IPS-15b (cell line): ENCODE measurements around the gene MEX3A.
"Not testable (repeated sequence)": the region's sequence is repeated elsewhere in the genome, so short reads cannot be mapped to it uniquely, and the experiment has no call there.

Source experiments
- H3K27me3 ChIP-seq: one replicate; pipeline ENCODE4 v1.6.1; 2013; ENCODE audit warnings: low read length; ENCODE audit not compliant: control insufficient read depth, insufficient read depth
- H3K36me3 ChIP-seq: one replicate; pipeline ENCODE4 v1.6.1; 2013; ENCODE audit warnings: low read length; ENCODE audit not compliant: control insufficient read depth, insufficient read depth
- H3K4me1 ChIP-seq: one replicate; pipeline ENCODE4 v1.6.1; 2013; ENCODE audit warnings: mild to moderate bottlenecking, low read length; ENCODE audit not compliant: control insufficient read depth, insufficient read depth
- H3K4me3 ChIP-seq: one replicate; pipeline ENCODE4 v1.5.1; 2013; ENCODE audit warnings: low read depth, low read length
- H3K9ac ChIP-seq: one replicate; pipeline ENCODE4 v1.6.1; 2013; ENCODE audit warnings: low read depth, mild to moderate bottlenecking, low read length
- H3K9me3 ChIP-seq: one replicate; pipeline ENCODE4 v1.6.1; 2013; ENCODE audit warnings: mild to moderate bottlenecking, low read length; ENCODE audit not compliant: control insufficient read depth, insufficient read depth

MEX3A gene

DNA sequence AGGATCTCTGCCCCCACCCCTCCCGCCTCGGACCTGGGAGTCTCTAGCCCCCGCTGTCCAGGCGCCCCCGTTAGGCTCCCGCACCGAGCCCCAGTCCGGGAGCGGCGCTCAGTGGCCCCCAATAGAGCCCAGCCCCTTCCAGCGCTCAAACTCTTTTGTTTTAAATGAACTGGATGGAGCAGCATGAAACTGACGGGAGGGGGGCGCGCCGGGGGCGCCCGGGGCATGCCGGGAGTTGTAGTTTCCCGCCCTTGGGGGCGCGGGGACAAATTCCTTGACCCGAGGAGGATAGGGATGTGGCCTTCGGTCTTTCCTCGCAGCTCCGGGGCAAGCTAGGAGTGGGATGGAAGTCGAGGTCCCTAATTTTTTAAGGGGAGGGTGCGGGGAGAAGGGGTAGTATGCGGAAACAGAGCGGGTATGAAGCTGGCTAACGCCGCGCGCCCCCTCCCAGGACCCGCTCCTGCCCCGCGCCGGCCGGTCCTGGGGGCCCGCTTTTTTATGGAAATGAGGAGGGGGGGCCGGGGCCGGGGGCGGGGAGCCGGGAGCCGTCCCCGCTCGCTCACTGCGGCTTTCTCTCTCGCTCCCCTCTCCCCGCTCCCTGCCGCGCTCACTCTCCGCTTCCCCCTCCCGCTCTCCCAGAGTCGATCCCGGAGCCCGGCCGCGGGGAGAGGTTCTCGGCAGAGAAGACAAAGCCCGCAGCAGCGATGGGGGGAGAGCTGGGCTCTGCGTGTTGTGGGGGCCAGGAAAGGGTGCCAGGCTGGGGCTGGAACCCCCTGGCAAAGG lies at the start of gene MEX3A:
Gene MEX3A, minus strand, starts transcription at position 157 of the 783 bp plus-strand sequence. CDS start 467 bp downstream, outside the sequence.
- H3K27me3 ChIP-seq, result peaks cover 21% of the 10 kb centered on the region
- peak within 1 kb of the TSS; percentile 83 for H3K9ac ChIP-seq
- peaks cover 23% of the 10 kb centered on the region for H3K4me1 ChIP-seq
- peak within 1 kb of the TSS; percentile 94 for H3K4me3 ChIP-seq
- H3K9me3 ChIP-seq, result no peaks in the 10 kb centered on the region
- no peaks in the 10 kb centered on the region for H3K36me3 ChIP-seq

DNA sequence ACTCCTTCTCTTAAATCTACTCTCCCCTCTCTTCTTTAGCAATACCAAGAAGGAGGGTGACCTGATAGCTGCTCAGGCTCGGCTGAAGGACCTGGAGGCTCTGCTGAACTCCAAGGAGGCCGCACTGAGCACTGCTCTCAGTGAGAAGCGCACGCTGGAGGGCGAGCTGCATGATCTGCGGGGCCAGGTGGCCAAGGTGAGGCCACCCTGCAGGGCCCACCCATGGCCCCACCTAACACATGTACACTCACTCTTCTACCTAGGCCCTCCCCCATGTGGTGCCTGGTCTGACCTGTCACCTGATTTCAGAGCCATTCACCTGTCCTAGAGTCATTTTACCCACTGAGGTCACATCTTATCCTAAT lies 48.3 kb upstream of the MEX3A start:
- Histone ChIP-seq H3K4me1 (peaks cover 17% of the 10 kb centered on the region), H3K9ac (no peak overlapping the region), H3K36me3 (peaks cover 28% of the 10 kb centered on the region)

DNA sequence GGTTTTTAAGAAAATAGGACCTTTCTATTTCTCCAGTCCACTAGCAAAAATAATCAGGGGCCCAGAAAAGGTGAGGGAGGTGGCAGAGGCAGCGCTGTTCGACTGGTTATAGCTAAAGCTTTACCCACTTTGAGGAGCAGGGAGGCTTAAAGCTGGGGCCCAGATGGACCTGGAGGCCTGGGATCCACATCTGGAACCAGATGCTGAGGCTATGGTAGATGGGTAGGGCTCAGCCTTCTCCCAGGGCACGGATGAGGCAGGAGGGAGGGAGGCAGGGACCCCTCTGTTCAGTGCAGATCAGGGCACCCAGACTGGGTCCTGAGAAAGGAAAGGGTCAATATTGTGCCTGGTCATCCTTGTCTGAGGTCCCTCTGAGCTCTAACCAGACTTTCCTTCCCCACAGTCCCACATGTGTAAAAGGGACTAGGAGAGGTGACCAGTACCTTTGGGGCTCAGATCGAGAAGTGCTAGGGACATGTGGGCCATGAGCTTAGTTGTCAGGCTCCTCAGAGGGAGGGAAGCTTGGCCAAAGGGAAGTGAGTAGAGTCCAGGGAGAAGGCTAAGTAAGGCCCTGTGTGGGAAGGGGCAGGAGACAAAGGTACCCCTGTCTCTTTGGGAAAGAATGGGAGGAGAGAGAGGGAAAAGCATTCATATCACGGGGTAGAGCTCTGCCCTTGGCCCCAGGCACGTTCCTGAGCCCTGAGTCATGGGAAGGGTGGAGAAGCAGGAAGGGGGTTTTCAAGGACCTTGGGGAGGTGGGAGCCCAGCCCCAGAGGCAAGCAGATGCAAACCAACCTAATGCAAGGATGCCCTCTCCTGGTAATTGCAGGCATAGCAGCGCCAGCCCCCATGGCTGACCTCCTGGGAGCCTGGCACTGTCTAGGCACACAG lies 47.7 kb upstream of the MEX3A start:
- no peaks in the 10 kb centered on the region for H3K27me3 ChIP-seq
- peak overlapping the region; percentile 12 for H3K4me3 ChIP-seq
- peaks cover 23% of the 10 kb centered on the region for H3K36me3 ChIP-seq
- no peaks in the 10 kb centered on the region for H3K9me3 ChIP-seq
- peaks cover 18% of the 10 kb centered on the region for H3K4me1 ChIP-seq
- peak overlapping the region; percentile 57 for H3K9ac ChIP-seq

More for the DNA sequence above, 48.3 kb upstream of the MEX3A start:
- Histone ChIP-seq H3K27me3 (no peaks in the 10 kb centered on the region), H3K4me3 (no peak overlapping the region), H3K9me3 (no peaks in the 10 kb centered on the region)

- H3K9me3 ChIP-seq, result no peaks in the 10 kb centered on the region
- H3K9ac ChIP-seq, result peak overlapping the region; percentile 1
- no peaks in the 10 kb centered on the region for H3K27me3 ChIP-seq
- H3K4me3 ChIP-seq, result no peak overlapping the region
- H3K4me1 ChIP-seq, result peaks cover 25% of the 10 kb centered on the region
- H3K36me3 ChIP-seq, result peaks cover 13% of the 10 kb centered on the region
These were observed 46.7 kb upstream of the MEX3A start for GRCh38 chr1:156128654-156129597.

DNA sequence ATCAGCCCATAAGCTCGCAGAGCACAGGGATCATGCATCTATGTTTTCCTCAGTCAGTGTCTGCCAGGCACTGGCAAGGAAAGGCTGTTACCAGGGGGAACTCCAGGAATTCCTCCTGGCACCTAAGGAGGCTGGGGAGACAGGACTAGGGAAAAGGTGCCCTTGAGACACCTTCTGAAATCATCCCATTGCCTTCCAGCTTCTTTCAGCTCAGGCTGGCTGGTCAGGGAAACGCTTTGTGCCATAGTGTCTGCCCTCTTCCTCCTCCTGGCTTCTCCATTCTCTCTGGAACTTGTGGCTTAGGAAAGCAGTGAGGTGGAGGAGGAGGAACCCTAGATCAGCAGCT lies 46.0 kb upstream of the MEX3A start:
- Histone ChIP-seq H3K9ac (peak overlapping the region; percentile 1), H3K4me3 (no peak overlapping the region), H3K36me3 (peaks cover 8% of the 10 kb centered on the region), H3K9me3 (no peaks in the 10 kb centered on the region), H3K4me1 (peaks cover 30% of the 10 kb centered on the region), H3K27me3 (no peaks in the 10 kb centered on the region)

- Histone ChIP-seq H3K36me3 (peaks cover 8% of the 10 kb centered on the region), H3K9me3 (no peaks in the 10 kb centered on the region), H3K4me3 (no peak overlapping the region), H3K4me1 (peaks cover 36% of the 10 kb centered on the region), H3K9ac (no peak overlapping the region), H3K27me3 (no peaks in the 10 kb centered on the region)
These were observed 44.6 kb upstream of the MEX3A start for GRCh38 chr1:156126630-156127534.

GRCh38 chr1:156126043-156126629 lies 43.9 kb upstream of the MEX3A start:
- Histone ChIP-seq H3K9me3 (no peaks in the 10 kb centered on the region), H3K4me1 (peaks cover 39% of the 10 kb centered on the region), H3K27me3 (no peaks in the 10 kb centered on the region), H3K9ac (no peak overlapping the region), H3K36me3 (peaks cover 8% of the 10 kb centered on the region), H3K4me3 (no peak overlapping the region)

DNA sequence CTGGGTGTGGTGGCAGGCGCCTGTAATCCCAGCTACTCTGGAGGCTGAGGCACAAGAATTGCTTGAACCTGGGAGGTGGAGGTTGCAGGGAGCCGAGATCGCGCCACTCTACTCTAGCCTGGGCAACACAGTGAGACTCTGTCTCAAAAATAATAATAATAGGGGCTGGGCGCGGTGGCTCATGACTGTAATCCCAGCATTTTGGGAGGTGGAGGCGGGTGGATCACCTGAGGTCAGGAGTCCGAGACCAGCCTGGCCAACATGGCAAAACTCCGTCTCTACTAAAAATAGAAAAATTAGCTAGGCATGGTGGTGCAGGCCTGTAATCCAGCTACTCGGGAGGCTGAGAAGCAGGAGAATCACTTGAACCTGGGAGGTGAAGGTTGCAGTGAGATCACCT lies 43.3 kb upstream of the MEX3A start:
- H3K36me3 ChIP-seq, H3K9ac ChIP-seq, H3K27me3 ChIP-seq, H3K4me3 ChIP-seq, H3K9me3 ChIP-seq: not testable (repeated sequence)
- peaks cover 44% of the 10 kb centered on the region for H3K4me1 ChIP-seq

DNA sequence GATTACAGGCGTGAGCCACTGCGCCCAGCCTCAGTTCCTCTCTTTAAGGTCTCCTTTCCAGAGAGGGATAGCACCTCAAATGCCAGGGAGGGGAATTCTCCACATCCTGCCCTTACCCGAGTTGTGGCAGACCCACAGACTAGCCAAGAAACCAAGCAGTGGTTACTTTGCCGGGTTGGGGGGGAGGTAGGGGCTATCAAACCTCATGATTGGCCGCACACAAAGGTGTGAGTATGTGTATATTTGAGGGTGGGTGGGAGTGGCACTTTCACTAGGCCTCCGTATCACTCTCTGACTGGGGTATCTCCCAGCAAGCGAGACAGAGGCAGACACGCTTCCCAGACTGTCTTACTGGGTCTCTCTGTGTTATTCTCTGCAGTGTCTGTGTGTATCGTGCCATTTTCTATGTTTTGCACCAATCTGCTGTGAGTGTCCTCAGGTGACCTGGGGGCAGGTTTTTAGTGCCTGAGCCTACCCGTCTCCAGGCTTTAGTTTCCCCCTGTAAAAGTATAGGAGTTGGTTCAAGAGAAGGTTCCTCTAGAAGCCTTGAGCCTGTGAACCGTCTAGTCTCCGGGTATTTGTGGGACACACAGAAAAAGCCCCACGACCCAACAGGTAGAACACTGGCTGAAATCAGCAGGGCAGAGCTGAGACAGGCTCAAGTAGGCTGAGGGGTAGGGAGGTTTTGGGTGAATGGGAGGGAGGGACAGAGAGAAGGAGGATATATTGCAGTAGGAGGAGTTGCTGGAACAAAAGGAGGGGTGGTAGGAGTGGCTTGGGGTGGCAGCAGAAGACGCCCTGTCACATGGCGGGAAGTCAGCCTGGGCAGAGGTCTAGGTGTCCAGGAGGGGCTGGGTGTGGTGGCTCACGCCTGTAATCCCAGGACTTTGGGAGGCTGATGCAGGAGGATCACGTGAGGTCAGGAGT lies 42.6 kb upstream of the MEX3A start:
- no peaks in the 10 kb centered on the region for H3K27me3 ChIP-seq
- H3K9me3 ChIP-seq, result no peaks in the 10 kb centered on the region
- H3K9ac ChIP-seq, result no peak overlapping the region
- peaks cover 42% of the 10 kb centered on the region for H3K4me1 ChIP-seq
- peaks cover 4% of the 10 kb centered on the region for H3K36me3 ChIP-seq
- H3K4me3 ChIP-seq, result no peak overlapping the region
